Activated naive CD4-positive, alpha-beta T cell (primary cell): ENCODE results near the gene NUCKS1.

Experiments used
- DNase-seq, 4 experiments: peaks; one replicate each; lab custom pipeline; 2025; lab: John Stamatoyannopoulos, UW

NUCKS1 gene

DNA sequence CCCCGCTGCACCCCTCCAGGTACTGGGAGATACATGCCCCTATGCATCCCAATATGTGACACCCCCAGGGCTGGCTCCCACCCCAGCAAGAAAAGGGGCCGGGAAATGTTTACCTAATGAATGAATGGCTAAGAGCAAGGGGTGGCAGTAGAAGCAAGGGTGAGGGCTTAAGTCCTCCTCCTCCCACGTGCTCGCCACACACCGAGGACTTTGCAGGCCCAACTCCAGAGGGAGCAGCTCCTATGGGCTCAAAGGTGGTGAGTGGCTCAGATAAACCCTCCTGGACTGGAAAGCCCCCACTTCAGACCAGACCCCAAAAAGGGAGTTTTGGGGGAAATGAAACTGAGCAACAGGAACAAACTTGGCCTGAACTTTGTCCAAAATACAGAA, 81.0 kb downstream of the NUCKS1 start:
- DNase-seq = no peak

DNA sequence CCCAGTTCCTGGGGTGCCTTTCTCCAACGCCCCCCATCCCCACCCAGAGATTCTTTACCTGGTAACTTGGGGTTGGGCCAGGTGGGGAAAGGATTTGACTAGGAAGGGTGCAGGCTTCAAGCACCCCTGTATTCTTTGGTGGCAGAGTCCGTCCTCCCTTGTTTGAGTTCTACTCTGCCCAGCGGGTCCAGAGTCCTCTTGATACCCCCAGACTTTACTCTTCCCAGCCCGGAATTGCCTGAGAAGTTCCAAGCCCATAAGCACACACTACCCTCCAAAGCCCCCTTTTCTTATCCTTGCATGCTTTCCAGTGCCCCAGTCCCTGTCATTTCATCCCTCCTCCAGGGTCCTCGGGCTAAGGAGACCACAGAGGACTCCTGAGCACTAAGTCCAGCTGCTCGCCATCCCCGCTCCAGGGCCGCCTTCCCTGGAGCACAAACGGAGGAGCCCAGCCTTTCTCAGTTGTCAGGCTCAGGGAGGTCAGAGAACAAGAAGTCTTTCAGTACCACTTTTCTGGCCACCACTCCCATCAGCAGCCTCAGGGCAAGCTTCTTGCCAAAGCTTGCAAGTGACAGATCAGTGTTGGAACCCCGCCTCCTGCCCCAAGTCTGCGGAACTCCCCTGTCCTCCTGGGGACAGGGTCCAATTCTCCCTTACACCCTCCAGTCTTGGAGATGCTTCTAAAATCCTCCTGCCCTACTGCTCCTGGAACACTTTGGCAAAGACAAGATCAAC, 81.9 kb downstream of the NUCKS1 start:
- no peak for DNase-seq

DNA sequence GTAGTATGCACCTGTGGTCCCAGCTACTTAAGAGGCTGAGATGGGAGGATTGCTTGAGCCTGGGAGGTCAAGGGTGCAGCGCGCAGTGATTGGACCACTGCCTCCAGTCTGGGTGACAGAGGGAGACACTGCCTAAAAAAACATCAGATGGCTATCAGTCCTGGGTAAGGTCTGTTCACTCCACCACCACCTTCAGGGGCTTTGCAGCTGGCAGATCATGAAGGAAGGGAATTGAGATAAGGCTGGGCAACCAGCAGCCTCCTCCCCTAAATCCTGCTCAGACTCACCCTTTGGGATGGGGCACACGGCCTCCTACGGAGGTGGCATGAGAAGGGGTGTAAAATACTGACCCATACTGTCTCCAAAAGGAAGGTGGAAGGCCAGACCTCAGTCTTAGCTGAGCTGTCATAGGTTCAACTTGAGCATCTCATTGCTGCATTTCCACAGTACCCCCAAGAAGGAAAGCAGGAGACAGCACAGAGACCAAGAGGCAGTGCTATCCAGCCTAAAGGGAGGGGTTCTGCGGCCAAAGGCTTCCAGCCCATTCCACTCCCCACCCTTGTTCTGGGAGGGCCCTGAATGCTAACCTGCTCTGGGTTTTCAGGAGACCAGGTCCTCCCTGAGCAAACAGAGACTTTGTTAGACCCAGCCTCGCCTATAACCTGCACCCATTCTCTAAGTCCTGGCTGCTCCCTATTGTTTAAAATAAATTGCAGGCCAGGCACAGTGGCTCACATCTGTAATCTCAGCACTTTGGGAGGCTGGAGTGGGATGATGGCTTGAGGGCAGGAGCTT, 83.4 kb downstream of the NUCKS1 start:
- no peak for DNase-seq

DNA sequence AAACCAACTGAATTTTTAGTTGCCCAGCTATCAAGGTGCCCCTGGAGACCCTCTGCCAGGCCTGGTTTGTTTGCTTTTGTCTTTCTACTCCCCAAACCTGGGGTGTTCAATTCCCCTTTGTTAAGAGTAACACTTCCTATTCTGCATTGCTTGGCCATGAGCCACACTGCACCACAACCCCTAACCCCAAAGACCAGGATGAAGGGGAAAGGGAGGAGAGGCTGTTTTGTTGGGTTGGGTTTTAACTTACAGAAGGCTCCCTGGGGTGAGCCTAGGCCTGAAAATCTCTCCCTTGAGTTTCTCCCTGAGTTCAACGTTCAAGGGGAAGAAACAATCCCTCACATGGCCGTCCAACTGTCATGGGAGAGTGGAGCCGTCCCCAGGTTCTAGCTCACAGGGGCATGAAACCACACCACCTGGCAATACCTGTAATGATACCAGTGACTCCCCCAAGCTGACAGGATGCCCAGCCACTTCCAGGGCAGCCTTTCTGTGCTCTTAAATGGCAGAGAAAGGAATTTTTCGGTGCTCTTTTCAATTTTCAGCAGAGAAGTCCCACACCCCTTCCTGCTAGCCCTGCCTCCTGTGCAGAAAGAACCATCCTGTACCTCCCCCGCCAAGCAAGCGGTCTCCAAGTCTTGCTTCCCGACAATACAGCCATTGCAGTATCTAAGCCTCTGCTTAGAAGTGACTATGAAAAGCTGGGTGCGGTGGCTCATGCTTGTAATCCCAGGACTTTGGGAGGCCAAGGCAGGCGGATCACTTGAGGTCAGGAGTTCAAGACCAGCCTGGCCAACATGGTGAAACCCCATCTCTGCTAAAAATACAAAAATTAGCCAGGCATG, 84.6 kb downstream of the NUCKS1 start:
- DNase-seq = no peak

DNA sequence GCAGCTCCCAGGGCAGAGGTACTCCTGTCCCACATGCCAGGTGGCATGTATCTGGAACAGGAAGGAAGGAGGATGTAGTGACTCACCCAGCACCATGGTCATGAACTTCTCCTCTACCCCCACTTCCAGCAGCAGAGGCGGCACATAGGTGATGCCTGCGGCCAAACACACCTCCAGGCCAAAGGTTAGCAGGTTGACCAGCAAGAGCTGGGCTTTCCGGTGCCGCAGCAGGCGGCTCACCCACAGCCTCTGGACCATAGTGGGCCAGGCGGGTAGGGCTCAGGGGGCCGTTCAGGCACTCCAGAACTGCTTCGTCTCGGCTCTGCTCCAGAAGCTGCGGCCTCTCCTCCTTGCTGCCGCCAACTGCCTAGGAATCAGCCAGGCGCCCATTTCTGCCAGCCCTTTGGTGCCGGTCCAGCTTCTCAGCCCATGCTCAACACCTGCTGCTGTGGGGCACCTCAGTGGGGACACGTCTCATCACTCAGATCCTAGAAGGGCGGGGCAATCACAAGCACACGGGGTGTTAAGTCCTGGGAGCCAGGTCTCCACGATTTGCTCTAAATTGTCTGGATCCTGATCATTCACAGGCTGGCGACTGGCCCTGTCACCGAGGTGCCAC, 85.5 kb downstream of the NUCKS1 start:
- no peak for DNase-seq

DNA sequence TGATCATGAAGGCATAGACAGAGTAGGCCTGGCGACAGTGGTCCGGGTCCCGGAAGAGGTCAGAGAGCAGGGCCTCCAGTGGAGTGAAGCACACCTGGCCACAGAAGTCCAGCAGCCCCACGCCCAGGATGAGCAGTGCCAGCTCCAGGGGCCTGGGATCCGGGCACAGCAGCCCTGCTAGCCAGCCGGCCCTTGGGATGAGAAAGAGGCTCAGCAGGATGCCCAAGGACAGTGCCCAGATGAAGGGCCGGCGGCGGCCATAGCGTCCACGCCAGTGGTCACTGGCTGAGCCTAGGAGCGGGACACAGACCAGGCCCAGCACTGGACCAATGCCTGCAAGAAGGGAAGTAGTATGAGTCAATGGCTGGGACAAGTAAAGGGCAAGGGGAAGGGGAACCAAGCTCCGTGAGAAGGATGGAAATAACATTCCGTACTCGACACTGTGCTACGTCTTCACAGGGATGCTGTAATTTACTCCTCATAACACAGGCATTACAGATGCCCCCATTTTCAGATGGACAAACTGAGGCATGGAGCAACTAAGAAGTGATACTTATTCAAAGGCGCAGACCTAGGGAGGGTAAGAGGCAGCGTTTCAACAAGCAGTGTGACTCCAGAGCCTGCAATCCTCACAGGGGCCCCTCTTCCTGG, 86.6 kb downstream of the NUCKS1 start:
- no peak for DNase-seq
